ENCODE results near the gene FBXO44.
"Not testable (repeated sequence)": the region's sequence is repeated elsewhere in the genome, so short reads cannot be mapped to it uniquely, and the experiment has no call there.

FBXO44 gene

GRCh38 chr1:11654137-11654938, at the start of gene FBXO44, which contains the start of gene FBXO2:
TSS of gene FBXO44 (plus strand) at chr1:11654877. CDS start at chr1:11655836, 959 bp downstream.
TSS of gene FBXO2 (minus strand) at chr1:11654429. CDS start at chr1:11654340, 89 bp downstream.
- no peak for FAIRE-seq

- no peak for FAIRE-seq
These were observed 47.9 kb upstream of the FBXO44 start for GRCh38 chr1:11606775-11607174.

GRCh38 chr1:11608596-11609130, 46.0 kb upstream of the FBXO44 start:
- FAIRE-seq = not testable (repeated sequence)

GRCh38 chr1:11609378-11609777, 45.3 kb upstream of the FBXO44 start:
- FAIRE-seq = not testable (repeated sequence)

GRCh38 chr1:11610629-11611180, 44.0 kb upstream of the FBXO44 start:
- no peak for FAIRE-seq

- FAIRE-seq = no peak
These were observed 42.9 kb upstream of the FBXO44 start for GRCh38 chr1:11611638-11612327.

- FAIRE-seq = no peak
These were observed 41.3 kb upstream of the FBXO44 start for GRCh38 chr1:11613347-11613746.

- no peak for FAIRE-seq
These were observed 39.6 kb upstream of the FBXO44 start for GRCh38 chr1:11615090-11615489.

- FAIRE-seq = no peak
These were observed 37.9 kb upstream of the FBXO44 start for GRCh38 chr1:11616766-11617165.

GRCh38 chr1:11617314-11617713, 37.4 kb upstream of the FBXO44 start:
- FAIRE-seq = no peak

- no peak for FAIRE-seq
These were observed 36.9 kb upstream of the FBXO44 start for GRCh38 chr1:11617741-11618140.

- FAIRE-seq = no peak
These were observed 34.3 kb upstream of the FBXO44 start for GRCh38 chr1:11620405-11620804.

- no peak for FAIRE-seq
These were observed 33.8 kb upstream of the FBXO44 start for GRCh38 chr1:11620924-11621323.

GRCh38 chr1:11622398-11622797, 32.3 kb upstream of the FBXO44 start:
- FAIRE-seq = no peak

- no peak for FAIRE-seq
These were observed 31.0 kb upstream of the FBXO44 start for GRCh38 chr1:11623702-11624101.

GRCh38 chr1:11626551-11626950, 28.1 kb upstream of the FBXO44 start:
- no peak for FAIRE-seq

GRCh38 chr1:11628767-11629166, 25.9 kb upstream of the FBXO44 start:
- no peak for FAIRE-seq

GRCh38 chr1:11629184-11630016, 25.3 kb upstream of the FBXO44 start:
- no peak for FAIRE-seq

GRCh38 chr1:11634365-11635192, 20.1 kb upstream of the FBXO44 start:
- no peak for FAIRE-seq

GRCh38 chr1:11638121-11638520, 16.6 kb upstream of the FBXO44 start:
- FAIRE-seq = no peak

- no peak for FAIRE-seq
These were observed 15.3 kb upstream of the FBXO44 start for GRCh38 chr1:11639372-11639771.

- no peak for FAIRE-seq
These were observed 14.6 kb upstream of the FBXO44 start for GRCh38 chr1:11640101-11640500.
